ENCODE data around the gene RIMKLB. TPM values are rescaled to one million over a fixed set of nuclear protein-coding genes. Genes with fewer than 3 reads are reported as not detected.

RIMKLB gene
- total and polyA plus RNA-seq, 10 of the 15 experiments (the other 5 are each of a cell fraction or from before 2014, with no cell fraction given) = 0.15 to 0.83 (median 0.46) TPM

DNA sequence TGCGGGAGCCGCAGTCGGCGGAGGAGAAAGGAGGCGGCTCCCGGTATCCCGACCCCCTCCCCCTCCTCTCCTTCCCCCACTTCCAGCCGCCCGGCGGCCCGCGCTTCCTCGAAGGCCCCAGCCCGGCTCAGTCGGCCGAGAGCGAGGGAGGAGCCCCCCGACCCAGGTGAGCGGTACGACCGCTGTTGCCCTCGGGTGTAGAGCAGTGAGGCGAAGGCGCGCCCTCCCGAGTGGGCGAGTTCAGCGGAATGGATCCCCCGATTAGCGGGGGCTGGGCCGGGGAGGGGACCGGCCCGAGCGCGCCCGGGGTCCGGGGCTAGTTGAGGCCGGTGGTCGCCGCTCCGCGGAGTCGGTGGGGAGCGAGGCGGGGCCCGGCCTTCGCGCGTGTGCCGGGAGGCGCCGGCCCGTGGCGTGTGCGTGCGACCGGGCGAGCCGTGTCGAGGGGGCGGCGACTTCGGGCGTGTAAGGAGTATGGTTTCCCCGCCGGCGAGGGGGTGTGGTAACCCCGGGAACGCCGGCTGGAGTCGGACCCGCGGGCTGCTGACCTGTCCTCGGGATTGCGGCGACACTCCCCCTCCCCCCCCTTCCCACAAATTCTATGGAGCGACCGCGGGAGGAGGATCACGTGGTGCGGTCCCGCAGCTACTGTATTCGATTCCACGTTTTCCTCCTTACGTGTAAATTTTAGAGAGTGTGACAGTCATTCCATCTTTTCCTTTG is 501 bp downstream of the RIMKLB start (continued):
- peak; percentile 66 for TF ChIP-seq SUZ12 (IDR thresholded peaks at IDR 0.05; ENCODE audit: unreplicated experiment)
- TF ChIP-seq, protein P1, sequence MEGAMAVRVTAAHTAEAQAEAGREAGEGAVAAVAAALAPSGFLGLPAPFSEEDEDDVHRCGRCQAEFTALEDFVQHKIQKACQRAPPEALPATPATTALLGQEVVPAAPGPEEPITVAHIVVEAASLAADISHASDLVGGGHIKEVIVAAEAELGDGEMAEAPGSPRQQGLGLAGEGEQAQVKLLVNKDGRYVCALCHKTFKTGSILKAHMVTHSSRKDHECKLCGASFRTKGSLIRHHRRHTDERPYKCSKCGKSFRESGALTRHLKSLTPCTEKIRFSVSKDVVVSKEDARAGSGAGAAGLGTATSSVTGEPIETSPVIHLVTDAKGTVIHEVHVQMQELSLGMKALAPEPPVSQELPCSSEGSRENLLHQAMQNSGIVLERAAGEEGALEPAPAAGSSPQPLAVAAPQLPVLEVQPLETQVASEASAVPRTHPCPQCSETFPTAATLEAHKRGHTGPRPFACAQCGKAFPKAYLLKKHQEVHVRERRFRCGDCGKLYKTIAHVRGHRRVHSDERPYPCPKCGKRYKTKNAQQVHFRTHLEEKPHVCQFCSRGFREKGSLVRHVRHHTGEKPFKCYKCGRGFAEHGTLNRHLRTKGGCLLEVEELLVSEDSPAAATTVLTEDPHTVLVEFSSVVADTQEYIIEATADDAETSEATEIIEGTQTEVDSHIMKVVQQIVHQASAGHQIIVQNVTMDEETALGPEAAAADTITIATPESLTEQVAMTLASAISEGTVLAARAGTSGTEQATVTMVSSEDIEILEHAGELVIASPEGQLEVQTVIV (IDR thresholded peaks at IDR 0.05; ENCODE audit: borderline replicate concordance, partially characterized antibody) = no peak
- no peak for TF ChIP-seq CHD4 (IDR thresholded peaks at IDR 0.05)
- TF ChIP-seq, protein P2, sequence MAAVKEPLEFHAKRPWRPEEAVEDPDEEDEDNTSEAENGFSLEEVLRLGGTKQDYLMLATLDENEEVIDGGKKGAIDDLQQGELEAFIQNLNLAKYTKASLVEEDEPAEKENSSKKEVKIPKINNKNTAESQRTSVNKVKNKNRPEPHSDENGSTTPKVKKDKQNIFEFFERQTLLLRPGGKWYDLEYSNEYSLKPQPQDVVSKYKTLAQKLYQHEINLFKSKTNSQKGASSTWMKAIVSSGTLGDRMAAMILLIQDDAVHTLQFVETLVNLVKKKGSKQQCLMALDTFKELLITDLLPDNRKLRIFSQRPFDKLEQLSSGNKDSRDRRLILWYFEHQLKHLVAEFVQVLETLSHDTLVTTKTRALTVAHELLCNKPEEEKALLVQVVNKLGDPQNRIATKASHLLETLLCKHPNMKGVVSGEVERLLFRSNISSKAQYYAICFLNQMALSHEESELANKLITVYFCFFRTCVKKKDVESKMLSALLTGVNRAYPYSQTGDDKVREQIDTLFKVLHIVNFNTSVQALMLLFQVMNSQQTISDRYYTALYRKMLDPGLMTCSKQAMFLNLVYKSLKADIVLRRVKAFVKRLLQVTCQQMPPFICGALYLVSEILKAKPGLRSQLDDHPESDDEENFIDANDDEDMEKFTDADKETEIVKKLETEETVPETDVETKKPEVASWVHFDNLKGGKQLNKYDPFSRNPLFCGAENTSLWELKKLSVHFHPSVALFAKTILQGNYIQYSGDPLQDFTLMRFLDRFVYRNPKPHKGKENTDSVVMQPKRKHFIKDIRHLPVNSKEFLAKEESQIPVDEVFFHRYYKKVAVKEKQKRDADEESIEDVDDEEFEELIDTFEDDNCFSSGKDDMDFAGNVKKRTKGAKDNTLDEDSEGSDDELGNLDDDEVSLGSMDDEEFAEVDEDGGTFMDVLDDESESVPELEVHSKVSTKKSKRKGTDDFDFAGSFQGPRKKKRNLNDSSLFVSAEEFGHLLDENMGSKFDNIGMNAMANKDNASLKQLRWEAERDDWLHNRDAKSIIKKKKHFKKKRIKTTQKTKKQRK (IDR thresholded peaks at IDR 0.05; ENCODE audit: low read depth, low read length) = no peak
- no peak for TF ChIP-seq NFXL1 (IDR thresholded peaks at IDR 0.05; ENCODE audit: borderline replicate concordance)
- TF ChIP-seq NBN (IDR thresholded peaks at IDR 0.05) = no peak
